G401.6 (cell line): ENCODE results near the gene PSTPIP1.

Source experiments
- FAIRE-seq: peaks from 2 replicates; lab custom pipeline; 2012; peaks lifted over from hg19 to GRCh38; lab: Jason Lieb, UNC

PSTPIP1 gene

DNA sequence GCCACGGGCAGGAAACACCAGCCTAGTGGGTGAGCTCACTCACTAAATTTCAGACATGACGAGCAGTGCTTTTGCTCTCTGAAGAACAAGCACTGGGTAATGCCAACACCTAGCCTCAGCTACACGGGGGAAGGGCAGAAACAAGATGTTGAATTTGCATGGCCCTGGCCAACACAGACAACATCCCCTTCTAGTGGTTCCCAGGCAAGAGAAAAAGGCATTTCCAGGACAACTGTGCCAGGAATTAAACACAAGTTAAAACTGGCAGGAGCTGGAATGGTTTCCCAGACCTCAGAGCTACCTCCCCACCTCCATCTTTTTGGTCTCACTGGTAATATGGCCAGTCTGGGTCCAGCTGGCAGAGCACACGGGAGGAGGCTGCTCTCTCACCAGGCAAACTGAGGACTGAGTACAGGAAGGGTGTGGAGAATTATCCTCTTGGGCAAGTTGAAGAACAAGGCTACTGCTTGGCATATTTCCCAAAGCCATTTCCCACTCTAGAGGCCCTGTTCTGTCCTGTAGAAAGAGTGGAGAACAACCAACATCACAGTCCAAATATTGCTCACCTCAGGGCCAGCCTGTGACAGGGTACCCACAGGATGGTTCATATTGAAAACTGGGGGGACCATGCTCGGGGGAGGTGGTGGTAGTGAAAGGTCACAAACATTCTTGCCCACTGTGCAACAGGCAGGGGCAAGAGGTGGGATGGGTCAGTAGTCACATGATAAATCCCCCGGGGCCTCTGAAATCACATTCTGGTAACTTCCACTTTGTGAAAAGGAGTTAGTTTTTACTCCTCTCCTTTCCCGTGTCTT is 49.5 kb downstream of the PSTPIP1 start:
- FAIRE-seq: no peak

DNA sequence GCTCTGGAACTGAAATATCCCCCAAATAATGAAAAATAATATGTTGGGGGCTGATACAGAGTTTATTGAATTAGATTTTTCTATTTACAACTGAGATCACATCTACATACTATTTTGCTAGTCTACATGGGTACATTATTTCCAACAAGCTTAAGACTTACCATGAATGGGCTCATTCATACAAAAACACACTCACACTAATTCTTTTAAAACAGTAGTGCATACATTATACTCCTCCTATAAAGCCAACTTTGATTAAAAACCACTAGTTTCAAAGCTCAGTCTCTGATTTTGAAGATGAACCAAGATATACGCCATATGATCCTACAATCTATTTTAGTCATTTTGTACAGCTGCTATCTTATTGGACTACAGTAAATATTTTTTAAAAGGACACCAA is 51.1 kb downstream of the PSTPIP1 start:
- FAIRE-seq: no peak

DNA sequence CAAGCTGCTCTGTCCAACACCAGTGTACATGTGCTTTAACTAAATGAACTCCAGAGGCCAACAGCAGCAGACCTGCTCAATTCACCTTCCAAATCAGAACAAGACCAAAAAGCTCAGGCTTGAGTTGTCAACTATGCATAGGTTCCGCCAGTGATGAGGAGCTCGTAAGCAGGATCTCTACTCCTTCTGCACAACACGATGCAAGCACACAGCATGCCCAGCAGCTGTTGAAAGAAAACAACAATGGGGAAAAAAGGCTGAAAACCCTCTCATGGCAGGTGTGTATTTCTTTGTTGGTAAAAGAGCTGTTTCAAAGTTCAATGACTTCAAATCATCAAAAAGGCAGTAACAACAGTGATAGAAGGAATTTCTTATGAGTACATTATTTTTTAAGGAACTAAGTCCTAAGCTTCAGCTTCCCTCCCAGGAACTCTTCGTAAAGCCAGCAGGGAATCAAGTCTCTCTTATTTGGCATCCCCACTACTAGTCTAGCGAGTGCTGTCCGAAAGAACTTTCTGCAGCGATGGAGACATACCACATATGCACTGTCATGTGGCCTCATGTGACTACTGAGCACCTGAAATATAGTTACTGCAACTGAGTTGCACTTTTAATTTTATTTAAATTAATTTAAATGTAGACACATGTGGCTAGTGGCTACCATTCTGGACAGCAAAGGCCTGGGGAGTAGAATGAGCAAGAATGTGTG is 51.9 kb downstream of the PSTPIP1 start:
- no peak for FAIRE-seq

DNA sequence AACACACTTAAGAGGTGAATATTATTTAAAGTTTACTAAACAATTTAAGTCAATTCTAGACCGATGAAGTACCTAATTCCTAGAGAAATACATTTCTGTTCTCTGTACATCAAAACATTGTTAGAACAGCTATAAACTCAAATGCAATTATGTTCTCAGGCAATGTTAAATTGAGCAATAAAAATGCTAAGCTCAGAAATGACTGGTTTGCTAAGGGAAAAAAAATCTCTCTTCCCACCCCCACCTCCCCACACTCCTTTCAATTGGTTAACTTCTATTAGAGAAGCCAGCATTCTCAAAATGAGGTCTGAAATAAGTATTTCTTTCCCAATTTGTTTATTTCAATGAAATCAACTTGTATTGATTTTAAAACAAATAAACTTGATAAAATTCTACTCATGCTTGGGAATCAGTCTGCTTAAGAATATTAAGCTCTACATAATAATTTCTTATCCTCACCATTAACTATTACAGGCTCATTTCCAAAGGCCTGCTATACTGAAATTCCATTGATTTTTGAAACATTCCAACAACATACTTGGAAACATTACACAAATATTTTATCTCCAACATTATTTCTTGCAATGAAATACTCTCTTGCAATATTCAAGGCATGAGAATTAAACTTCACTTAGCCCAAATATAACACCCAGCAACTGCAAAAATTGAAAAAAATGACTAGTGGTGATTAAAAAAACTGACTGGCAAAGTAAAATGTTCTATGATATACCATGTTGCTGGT is 53.4 kb downstream of the PSTPIP1 start:
- no peak for FAIRE-seq

DNA sequence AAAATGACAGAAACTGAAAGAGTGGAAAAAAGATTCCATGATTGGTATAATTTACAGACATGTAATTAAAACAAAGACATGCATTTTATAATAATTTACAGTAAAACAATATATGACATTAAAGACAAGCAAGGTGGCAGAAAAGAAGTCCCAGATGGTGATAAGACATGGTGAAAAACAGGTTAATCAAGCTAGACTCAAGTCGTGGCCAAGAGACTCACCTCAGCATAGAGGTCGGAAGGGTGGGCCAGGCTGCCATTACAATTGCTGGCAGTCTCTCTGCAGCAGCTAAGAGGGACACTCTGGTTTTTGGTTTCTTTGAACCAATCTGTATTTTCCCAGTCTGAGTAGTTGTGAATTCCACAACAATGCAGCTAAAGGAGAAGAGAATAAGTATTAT is 57.6 kb downstream of the PSTPIP1 start:
- no peak for FAIRE-seq

DNA sequence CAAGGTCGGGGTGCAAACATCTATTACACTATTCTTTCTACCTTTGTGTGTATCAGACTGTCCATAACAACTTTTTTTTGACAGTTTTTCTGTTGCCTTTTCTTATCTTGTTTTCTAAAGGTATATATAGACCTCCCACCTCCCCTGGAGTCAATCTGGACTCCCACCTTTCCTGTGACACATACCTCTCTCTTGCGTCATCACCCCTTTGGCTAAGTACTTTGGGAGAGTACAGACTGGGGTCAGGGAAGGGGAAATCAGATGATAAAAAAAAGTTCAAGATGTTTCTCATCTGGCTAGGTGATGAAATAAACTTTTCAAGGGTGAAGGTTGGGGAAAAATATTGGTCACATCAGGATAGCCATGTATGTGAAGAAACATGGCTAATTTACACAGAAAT is 58.8 kb downstream of the PSTPIP1 start:
- no peak for FAIRE-seq

DNA sequence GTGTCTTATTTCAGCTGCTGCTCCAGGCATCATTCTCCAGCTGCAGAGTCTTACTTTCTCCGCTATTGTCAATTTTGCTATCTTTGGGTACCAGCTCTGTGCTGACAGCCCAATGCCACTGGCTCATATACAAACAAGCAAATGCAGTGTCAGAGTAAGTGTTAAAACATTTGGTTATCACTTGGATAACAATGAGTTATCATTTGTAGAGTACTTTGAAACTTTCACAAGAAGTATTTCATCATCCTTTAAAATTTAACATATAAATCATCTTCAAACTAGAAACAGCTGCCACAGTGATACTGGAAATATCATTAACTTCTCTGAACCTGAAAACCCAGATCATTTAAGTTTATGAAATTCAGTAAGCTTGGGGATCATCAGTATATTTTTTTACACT is 62.1 kb downstream of the PSTPIP1 start:
- FAIRE-seq: no peak

DNA sequence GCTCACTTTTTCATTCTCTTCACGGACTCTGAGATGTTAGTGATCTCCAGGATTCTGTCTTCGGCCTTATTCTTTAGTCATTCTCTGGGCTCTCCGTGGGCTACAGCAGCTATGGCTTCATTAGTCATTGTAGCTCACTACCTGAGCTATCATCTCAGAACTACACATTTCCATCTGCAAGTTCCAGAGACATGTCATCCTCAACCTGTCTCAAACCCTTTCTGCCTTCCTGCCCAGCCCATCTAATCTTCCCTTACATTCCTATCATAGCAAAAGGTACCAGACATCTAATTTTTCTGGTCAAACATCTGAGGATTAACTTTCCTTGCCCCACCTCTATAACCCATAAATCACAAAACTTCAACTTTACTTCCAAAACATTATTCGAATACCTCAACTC is 62.8 kb downstream of the PSTPIP1 start:
- FAIRE-seq: no peak

DNA sequence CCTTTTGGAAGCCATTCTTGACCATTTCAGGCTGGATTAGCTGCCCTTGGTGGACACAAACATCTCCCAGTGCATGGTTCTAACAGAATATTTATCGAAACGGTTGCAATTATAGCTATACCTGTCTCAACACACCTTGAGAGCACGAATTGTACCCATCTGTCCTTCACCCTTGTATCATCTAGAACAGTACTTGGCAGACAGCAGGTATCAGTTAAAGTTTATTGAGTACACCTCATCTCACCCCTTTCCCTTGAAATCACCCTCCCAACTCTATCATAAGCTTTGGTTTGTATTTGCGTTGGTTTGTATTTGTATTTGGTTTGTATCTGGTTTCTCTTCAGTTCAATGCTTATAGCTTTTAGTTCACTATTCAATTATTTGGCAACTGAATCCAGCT is 63.5 kb downstream of the PSTPIP1 start:
- no peak for FAIRE-seq

DNA sequence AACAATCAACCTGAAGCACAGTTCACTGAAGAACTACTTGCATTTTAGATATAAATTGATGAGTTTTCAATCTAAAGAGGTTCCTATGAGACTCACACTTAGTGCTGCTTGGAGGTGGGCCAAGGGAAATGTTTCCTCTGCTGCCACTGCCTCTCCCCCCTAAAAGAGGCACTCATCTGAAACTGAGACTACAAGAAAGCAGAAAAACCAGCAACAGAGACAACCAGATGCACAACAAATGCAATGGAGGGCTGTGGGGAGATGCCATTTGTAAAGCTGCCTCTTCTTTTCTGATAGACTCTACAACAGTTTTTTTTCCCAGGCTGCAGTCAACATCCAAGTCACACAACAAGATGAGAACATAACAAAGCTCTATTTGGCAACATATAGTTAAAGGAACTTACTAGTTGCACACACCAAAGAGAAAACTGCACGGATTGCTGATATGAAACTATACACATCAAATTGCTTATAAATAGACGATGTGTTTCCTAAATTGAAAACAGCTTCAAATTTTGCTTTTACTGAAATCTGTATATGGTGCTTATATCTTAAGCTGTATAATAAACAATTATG is 64.9 kb downstream of the PSTPIP1 start:
- FAIRE-seq: no peak

DNA sequence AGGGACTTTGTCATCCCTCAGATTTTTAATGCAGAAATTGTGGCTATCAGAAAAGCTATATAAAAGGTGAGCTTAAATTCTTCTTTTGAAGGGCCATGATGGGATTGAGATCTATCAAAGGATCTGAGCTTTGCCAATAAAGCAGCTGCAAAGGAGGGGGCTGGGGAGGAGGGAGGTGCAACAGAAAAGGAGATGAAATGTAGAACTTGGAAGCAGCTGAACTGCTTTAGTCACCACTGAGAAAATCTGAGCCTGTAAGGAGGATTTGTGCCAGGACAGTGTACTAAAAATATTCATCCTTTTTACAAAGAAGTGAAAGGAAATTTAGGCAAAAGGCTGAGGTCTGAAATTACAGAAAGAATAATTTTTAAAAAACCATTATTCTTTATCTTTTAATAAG is 65.6 kb downstream of the PSTPIP1 start:
- FAIRE-seq: no peak

DNA sequence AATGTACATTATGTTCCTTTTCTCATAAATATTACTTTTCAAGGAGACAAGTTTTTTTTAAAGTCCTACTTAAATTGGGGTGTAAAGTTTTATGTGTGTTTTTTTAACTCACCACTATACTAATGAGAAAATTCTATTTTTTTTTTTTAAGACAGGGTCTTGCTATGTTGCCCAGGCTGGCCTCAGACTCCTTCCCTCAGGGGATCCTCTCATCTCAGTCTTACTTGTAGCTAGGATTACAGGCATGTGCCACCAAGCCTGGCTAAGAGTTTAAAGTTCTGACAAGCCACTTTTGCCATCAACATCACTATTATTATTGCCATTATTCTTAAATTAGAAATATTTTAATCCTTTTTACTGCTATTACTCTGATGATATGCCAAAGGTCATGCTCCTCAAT is 68.3 kb downstream of the PSTPIP1 start:
- FAIRE-seq: no peak

DNA sequence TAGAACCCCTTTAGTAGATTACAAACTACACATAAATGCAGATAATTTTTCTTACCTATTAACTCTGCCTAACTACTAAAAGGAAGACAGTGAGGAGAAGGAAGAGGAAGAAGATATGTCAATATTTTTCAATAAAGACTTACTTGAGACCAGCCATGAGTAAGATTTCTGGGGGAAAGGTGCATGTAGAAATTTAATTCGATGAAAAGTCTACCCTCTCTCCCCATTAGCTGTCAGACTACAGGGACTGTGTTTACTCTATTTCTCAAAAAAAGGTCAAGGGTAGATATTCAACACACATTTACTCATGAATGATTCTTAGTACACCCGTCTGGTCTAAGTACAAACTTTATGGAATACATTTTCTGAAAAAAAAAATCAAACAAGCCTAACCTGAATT is 69.1 kb downstream of the PSTPIP1 start:
- FAIRE-seq: no peak

DNA sequence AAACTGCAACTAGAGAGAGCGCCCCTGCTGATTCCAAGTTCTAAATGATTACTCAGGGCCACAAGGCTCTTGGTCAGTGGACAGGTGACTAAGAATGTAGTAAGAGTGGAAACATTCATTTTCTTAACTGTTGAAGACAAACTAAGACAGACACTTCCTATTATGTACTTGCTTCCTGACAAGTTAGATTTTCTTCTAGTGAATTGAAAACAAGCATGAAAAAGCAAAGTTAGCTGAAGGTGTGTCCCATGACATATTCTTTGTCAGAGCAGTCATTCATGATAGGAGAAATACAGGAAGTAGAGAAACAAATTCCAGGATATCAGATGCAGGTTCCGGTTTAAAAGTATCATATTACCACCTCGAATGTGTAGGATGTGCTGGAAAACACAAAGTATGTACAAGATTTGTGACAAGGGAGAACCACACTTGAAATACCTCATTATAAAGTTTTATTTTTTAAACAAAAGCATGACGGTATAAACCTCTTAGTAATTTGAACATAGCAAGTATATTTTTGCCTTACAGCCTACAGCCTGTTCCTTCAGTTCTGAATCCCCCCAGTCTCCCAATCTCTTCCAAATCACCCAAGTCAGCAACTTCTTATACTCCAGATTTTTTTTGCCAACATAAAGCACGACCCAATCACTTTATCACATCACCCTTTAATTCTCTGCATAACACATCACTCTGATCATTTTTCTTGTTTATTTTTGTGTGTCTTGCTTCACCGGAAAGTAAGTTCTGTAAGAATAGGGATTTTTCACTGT is 69.8 kb downstream of the PSTPIP1 start:
- no peak for FAIRE-seq

DNA sequence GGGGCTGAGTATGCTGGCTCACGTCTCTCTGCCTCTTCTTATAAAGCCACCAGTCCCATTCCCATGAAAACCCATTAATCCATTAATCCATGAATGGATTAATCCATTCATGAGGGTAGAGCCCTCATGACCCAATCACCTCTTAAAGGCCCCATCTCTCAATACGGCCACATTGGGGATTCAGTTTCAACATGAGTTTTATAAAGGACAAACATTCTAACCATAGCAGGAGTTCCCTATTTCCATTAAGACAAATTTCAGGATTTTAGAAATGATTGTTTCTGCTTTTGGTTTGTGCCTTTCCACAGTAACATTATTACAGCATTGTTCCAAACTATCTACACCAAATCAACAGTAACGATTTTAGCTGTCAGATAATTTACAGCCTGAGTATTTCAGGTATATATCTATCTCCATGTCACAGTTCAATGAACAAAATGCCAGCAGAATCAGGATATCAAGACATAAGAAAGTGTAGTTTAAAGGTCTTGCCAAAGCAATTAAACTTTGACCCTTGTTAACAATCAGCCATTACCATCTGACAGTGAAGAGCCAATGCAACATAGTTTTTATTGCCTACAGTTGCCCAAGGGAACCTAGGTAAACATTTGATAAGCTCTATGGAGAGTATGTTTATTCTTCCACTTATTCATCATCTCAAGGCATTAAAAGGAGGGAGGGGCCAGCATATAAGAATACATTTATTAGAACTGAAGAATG is 72.2 kb downstream of the PSTPIP1 start:
- FAIRE-seq: no peak

DNA sequence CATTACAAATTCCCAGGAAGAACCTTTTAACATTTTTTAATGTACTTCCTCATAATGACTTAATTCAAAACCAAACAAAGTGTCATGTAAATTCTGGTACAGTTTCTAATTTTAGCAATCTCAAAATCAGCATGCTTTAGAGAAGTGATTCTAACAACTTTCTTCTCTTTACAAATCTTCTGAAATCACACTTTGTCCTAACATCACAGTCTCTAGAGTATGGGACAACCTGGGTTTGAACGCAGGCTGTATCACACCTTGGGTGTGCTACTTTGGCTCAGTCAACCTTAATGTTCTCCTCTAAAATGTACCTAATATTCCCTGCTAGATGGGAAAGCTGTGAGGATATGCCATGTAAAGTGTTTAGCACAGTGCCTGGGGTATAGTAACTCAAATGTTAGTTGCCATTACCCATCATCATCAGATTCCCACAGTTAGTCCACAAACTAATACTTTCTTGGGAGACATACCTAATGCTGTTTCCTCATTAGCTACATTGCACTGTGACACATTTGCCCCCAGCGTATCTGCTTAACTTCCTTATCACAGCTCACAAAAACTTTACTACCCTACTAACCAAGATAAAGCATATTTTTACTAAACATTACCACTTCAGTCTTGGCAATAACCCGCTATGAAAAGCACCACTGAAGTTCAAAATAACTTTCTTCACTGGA is 72.9 kb downstream of the PSTPIP1 start:
- FAIRE-seq: no peak

DNA sequence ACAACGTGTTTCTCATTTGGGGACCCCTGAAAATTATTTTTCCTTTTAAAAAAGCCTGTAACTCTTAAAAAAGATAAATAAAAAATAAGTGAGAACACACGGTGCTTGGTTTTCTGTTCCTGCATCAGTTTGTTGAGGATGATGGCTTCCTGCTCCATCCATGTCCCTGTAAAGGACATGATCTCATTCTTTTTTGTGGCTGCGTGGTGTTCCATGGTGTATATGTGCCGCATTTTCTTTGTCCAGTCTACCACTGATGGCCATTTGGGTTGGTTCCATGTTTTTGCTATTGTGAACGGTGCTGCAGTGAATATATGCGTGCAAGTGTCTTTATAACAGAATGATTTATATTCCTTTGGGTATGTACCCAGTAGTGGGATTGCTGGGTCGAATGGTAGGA is 73.7 kb downstream of the PSTPIP1 start:
- FAIRE-seq: no peak

DNA sequence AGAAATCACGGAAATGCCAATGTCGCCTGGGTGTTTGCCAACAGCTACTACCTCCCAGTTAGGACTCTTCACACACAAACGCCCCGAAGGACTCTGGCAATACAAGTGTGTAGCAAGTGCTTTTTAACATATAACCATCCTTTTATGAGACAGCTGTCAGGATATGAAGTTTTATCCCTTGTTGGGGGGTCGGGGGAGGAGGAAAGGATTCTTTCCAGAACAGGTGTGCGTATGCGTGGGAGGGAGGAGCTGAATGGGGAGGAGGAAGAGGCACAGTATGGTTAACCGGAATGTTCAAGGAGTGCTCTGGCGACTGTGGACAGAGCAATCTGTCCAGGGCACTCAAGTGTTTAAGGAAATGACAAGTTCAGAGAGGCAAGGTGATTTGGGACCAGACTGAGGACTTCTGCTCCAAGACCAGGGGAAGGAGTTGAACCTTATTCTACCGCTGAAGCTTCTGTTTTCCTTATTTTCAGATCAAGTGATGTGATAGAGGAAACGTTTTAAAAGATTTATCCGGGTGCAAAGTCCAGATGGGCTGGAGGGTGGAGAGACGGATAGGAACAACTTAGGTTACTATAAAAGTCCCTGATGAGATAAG is 74.7 kb downstream of the PSTPIP1 start:
- no peak for FAIRE-seq

DNA sequence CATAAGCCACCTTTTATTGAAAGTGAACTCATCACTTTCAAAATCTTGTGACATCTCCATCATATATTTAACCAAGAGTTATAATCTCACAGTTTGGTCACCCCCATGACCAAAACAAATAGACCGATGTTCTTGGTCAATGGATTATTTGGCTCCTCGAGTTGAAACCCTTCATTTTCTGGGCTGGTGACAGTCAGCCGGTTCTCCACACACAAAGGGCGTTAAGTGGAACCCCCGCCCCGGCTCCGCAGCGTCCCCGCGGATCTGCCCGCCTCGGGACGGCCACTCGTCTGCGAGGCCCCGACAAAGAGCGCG is 75.2 kb downstream of the PSTPIP1 start:
- no peak for FAIRE-seq

DNA sequence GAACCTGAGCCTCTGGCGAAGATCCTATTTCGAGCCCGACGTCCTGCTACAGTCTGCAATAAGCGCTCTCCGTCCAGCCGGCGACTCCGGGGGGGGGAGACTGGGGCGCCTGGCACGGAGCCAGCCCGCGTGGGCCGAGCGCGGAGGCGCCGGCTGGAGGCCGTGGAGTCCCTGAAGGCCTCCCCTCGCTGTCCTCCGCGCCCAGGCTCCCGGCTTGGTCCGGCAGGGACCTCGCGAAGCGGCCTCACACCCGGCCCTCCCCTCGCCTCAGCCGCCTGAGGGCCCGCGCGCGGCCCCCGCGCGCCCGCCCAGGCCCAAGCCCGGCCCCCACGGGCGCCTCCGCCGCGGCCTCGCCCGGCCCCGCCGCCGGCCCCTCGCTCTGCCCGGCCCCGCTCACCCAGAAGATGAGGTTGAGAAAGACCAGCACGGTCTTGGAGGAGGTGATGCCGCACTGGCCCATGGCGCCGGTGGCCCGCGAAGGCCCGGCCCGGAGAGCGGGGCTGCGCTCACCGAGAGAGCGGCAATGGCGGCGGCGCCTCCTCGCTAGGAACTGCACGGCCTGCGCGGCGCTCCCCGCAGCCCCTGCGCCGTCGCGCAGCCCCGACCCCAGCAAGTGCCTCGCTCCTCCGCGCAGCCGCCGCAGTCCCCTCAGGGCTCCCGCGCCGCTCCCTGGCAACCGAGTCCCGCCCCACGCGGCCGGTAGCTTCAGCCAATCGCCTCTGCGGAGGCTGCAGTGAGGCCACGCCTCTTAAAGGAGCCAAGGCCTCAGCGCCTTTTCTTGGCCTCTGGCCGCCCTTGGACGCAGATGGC is 75.8 kb downstream of the PSTPIP1 start, which contains the start of gene TSPAN3:
TSS of gene TSPAN3 (minus strand) at position 615 of the 810 bp plus-strand sequence. CDS start at position 460, 155 bp downstream.
- peak; percentile 52 for FAIRE-seq
